ENCODE results near the gene FHAD1. TPM values are rescaled to one million over a fixed set of nuclear protein-coding genes. Genes with fewer than 3 reads are reported as not detected.
"Not testable (repeated sequence)": the region's sequence is repeated elsewhere in the genome, so short reads cannot be mapped to it uniquely, and the experiment has no call there.

Gene FHAD1
- total RNA-seq, 8 experiments from 2014 or later: 0.38 to 3.1 (median 1.6) TPM

DNA sequence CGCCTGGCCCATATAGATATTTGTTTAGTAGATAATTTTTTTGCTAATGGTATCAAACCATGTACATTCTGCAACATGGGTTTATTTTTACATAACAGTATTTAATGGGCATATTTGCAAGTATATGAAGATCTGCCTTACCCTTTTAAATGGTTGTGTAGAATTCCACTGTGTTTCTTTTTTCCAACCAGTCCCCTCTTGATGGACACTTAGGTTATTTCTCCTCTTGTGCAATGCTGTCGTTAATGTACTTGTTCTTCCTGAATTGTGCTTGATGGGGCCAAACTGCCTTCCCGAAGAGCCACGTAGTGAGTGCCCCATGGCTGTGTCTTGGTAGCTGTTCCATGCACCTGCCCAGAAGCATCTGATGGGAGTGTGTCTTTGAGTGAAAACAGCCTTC lies 123.2 kb downstream of the FHAD1 start:
- H3K4me3 ChIP-seq: no peak overlapping the region
- peaks cover 19 to 20% of the 10 kb centered on the region in 2 donors for H3K4me1 ChIP-seq (replicated peaks in 1 of 2)
- in situ Hi-C loops (cut with MboI; ENCODE audit: low pct_unique_long_range_greater_than_20kb in 2 of 9, low sequenced_read_pairs in 9 of 9, unreplicated experiment in 9 of 9): no loop called here
- no peak for ATAC-seq (replicated peaks in 6 of 8)
- no peak overlapping the region for H3K27ac ChIP-seq
- WGBS, 10 experiments: 83 to 100% (median 92%) methylated on average over 1 to 4 of the region's 4 CpGs; no CpG with 5 or more reads in 2 of the 10 experiments

DNA sequence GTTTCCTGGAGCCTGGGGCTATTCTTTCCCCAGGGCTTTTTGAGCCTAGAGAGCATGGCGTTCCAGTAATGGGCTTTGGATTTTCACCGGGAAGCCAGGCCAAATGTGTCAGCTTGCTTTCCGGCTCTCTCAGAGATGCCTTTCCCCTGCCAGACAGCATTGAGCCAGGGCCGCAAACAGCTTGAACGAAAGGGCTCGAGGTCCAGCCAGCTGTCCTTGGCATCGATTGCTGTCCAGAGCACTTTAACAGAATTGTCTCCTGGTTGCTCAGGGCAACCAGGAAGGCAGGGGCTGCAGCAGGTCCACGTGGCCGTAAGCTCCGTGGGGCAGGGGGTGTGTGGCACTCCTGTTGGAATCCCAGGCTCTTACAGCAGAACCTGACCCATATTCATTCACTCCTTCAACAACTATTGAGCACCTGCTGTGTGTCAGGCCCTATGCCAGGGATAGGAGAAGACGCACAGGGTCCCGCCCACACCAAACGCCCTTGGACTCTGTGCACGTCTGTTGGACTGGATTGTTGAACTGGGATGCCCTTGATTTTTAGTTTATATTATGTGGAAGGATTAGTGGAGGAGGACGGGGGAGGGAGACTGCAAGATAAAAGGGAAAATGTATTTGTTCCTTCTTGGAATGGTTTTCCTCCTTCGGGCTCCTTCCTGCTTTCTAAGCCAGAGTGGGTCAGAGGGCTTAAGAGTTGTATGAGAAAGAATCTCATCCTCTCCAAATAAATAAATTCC lies 123.9 kb downstream of the FHAD1 start:
- peak in 5 of 8 experiments; percentile 19 to 81 (median 55) for ATAC-seq (replicated peaks in 6 of 8)
- peaks cover 17 to 20% of the 10 kb centered on the region in 2 donors for H3K4me1 ChIP-seq (replicated peaks in 1 of 2)
- 21 to 82% (median 70%) methylated on average over 3 to 13 of the region's 16 CpGs; no CpG with 5 or more reads in 4 of the 10 experiments for WGBS, 10 experiments
- H3K4me3 ChIP-seq: no peak overlapping the region
- in situ Hi-C loops (cut with MboI; ENCODE audit: low pct_unique_long_range_greater_than_20kb in 2 of 9, low sequenced_read_pairs in 9 of 9, unreplicated experiment in 9 of 9): no loop called here
- no peak overlapping the region for H3K27ac ChIP-seq

DNA sequence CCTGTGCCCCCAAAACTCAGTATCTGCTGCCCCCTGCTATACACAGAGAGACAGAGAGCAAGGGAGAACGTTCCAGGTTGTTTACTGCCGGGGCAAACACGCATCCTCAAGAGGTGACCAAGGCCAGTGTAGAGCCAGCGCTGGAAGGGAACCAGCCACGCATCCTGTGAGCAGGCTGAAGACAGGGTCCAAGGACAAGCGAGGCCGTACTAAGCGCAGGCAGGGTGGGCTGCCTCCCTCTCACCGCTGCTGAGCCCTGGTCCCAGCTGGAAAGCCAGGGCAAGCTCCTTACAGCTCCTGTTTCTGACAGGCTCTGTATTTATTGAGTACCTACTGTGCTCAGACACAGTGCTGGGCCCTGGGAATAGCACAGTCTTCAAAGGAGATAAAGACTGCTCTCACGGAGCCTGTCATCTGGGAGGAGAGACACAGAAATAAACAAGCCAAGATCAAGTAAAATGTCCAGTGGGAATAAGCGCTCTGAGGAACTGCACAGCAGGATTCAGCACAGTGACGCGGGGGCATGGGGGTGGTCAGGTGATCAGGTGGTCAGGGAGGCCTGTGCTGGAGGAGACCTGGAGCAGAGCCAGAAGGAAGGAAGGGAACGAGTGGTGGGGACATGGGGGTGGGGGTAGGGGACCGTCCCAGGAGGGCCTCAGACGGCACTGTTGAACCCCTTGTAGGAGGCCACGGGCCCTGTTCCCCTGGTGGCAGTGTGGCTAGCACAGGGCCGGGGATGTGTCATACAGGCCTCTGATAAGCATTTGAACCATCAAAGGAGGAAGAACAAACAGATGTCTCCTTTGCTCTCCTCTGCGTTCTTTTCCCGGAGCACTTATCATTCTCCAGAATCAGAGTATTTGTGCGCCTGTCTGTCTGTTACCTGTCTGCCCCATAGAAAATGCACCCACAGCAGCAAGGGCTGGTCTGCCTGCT lies 124.9 kb downstream of the FHAD1 start:
- in situ Hi-C loops (cut with MboI; ENCODE audit: low pct_unique_long_range_greater_than_20kb in 2 of 9, low sequenced_read_pairs in 9 of 9, unreplicated experiment in 9 of 9): no loop called here
- Histone ChIP-seq H3K4me1 (replicated peaks in 1 of 2) (peaks cover 17 to 20% of the 10 kb centered on the region in 2 donors), H3K27ac (peak overlapping the region in 1 of 2 donors; percentile 39), H3K4me3 (no peak overlapping the region)
- WGBS, 10 experiments: 78 to 100% (median 89%) methylated on average over 1 to 16 of the region's 21 CpGs; no CpG with 5 or more reads in 3 of the 10 experiments
- peak in 5 of 8 experiments; percentile 61 to 90 (median 90) for ATAC-seq (replicated peaks in 6 of 8)

DNA sequence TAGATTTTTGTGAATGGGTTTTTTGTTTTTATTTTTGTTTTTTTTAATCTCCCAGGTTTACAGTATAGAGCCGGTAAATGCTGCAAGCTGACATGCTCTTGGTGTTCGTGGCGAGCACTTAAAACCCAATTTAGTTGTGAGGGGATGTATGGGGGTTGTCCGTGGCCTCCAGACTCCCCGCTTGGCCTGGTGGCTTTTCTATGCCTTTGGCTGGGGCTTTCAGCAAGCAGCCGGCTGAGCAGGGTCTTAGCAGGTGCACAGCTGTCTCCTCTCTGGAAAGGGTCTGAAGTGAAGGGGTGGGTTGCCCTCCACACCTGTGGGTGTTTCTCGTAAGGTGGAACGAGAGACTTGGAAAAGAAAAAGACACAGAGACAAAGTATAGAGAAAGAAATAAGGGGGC lies 131.7 kb downstream of the FHAD1 start:
- in situ Hi-C loops (cut with MboI; ENCODE audit: low pct_unique_long_range_greater_than_20kb in 2 of 9, low sequenced_read_pairs in 9 of 9, unreplicated experiment in 9 of 9): no loop called here
- H3K27ac ChIP-seq: peak overlapping the region in 1 of 2 donors; percentile 56
- 14 to 100% (median 73%) methylated on average over 1 to 8 of the region's 8 CpGs for WGBS, 10 experiments
- H3K4me1 ChIP-seq (replicated peaks in 1 of 2): peaks cover 34 to 38% of the 10 kb centered on the region in 2 donors
- peak in 3 of 8 experiments; percentile 40 to 56 (median 53) for ATAC-seq (replicated peaks in 6 of 8)
- H3K4me3 ChIP-seq: no peak overlapping the region

DNA sequence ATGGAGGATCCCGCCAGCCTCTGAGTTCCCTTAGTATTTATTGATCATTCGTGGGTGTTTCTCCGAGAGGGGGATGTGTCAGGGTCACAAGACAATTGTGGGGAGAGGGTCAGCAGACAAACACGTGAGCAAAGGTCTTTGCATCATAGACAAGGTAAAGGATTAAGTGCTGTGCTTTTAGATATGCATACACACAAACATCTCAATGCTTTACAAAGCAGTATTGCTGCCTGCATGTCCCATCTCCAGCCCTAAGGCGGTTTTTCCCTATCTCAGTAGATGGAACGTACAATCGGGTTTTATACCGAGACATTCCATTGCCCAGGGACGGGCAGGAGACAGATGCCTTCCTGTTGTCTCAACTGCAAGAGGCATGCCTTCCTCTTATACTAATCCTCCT lies 132.1 kb downstream of the FHAD1 start:
- H3K4me1 ChIP-seq (replicated peaks in 1 of 2): peaks cover 38 to 42% of the 10 kb centered on the region in 2 donors
- H3K4me3 ChIP-seq; in situ Hi-C loops (cut with MboI; ENCODE audit: low pct_unique_long_range_greater_than_20kb in 2 of 9, low sequenced_read_pairs in 9 of 9, unreplicated experiment in 9 of 9); H3K27ac ChIP-seq: not testable (repeated sequence)
- 0 to 71% (median 50%) methylated on average over 1 to 2 of the region's 9 CpGs; no CpG with 5 or more reads in 7 of the 10 experiments for WGBS, 10 experiments
- ATAC-seq (replicated peaks in 6 of 8): peak in 1 of 8 experiments; percentile 6

DNA sequence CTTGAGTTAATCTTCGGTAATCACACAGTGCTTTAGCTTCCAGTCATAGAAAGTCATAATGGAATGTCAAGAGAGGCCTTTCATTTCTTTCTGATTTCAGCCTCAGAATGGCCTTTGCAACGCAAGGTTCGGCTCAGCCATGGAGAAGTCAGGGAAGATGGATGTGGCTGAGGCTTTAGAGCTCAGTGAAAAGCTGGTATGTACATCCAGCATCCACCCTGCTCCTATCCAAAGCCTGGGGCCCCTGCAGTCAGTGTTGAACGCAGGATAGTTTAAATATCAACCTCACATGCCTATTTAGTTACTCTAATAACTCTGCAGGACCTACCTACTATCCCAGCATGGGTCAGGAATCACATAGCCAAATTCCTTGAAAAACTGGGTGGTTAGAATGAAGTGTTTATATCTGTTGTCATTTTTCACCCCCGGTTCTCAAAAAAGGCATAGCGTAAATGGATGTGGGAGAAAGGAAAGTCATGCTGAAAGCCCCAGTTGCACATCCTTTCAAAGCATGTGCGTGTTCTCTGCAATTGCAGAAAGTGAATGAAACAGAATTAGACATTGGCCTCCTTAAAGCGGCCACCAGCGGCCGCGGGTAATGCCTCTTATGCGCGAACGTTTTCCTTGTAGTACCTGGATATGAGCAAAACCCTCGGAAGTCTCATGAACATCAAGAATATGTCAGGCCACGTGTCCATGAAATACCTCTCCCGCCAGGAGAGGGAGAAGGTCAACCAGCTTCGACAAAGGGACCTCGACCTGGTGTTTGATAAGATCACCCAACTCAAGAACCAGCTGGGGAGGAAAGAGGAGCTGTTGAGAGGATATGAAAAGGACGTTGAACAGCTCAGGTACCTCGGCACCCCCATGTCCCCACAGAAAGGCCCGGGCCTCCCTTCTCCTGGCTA lies 133.8 kb downstream of the FHAD1 start:
- peaks cover 50 to 54% of the 10 kb centered on the region in 2 donors for H3K4me1 ChIP-seq (replicated peaks in 1 of 2)
- WGBS, 10 experiments: 60 to 76% (median 69%) methylated on average over 3 to 22 of the region's 22 CpGs; no CpG with 5 or more reads in 1 of the 10 experiments
- in situ Hi-C loops (cut with MboI; ENCODE audit: low pct_unique_long_range_greater_than_20kb in 2 of 9, low sequenced_read_pairs in 9 of 9, unreplicated experiment in 9 of 9): no loop called here
- H3K27ac ChIP-seq: no peak overlapping the region
- H3K4me3 ChIP-seq: no peak overlapping the region
- ATAC-seq (replicated peaks in 6 of 8): peak in 2 of 8 experiments; percentile 13 to 28

DNA sequence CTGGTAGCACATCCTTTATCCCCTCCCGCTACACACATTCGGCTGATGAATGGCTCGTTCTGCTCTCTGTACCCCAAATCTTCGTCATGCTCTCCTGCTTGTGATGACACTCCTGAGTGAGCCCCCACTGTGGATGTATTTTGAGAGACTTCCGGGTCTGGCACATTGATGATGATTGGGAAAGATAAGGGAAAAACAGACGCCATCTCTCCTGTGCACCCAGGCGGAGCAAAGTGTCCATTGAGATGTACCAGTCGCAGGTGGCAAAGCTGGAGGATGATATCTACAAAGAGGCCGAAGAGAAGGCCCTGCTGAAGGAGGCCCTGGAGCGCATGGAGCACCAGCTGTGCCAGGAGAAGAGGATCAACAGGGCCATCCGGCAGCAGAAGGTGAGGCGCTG lies 134.8 kb downstream of the FHAD1 start:
- Histone ChIP-seq H3K4me3 (no peak overlapping the region), H3K4me1 (replicated peaks in 1 of 2) (peaks cover 60 to 63% of the 10 kb centered on the region in 2 donors), H3K27ac (no peak overlapping the region)
- 67 to 100% (median 95%) methylated on average over 1 to 11 of the region's 12 CpGs; no CpG with 5 or more reads in 3 of the 10 experiments for WGBS, 10 experiments
- ATAC-seq (replicated peaks in 6 of 8): no peak
- in situ Hi-C loops (cut with MboI; ENCODE audit: low pct_unique_long_range_greater_than_20kb in 2 of 9, low sequenced_read_pairs in 9 of 9, unreplicated experiment in 9 of 9): no loop called here

DNA sequence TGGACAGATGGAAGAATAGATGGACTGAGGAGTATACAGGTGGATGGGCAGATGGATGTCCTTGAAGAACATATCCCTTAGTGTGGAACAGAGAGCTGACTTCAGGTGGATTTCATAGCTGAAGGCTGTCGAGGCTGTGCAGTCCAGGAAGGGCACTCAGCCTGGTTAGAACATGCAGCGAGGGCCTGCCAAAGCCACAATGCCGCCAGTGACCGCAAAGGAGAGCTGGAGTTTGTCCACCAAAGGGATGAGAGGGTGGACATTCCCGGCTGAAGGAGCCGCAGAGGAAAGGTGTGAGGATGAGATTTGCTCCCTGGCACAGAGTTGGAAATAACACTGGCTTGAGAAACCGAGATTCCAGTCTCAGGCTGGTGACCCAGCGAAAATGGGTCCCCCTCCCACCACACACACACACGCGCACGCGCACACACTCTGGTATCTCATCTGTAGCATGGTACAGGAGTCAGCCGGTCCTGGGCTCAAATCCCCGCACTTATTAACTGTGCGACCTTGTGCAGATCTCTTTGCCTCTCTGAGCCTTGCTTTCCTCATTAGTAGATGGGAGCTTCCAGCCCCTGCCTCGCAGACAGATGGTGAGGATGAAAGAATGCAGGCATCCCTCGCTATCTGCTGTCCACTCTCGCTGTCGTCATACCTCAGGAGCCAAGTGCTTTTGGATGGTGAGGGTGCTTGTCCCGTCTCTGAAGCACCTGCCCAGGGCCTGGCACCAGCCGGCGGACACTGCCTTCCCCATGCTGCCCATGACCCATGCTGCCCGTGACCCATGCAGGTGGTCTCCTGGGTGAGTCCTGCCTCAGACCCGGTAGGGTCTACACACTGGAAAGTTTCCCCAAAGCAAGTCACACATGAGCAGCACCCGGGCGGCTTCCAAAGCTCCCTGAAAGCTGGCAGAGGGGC lies 135.8 kb downstream of the FHAD1 start:
- peaks cover 61 to 66% of the 10 kb centered on the region in 2 donors for H3K4me1 ChIP-seq (replicated peaks in 1 of 2)
- 83 to 97% (median 91%) methylated on average over 2 to 25 of the region's 26 CpGs; no CpG with 5 or more reads in 1 of the 10 experiments for WGBS, 10 experiments
- no peak for ATAC-seq (replicated peaks in 6 of 8)
- in situ Hi-C loops (cut with MboI; ENCODE audit: low pct_unique_long_range_greater_than_20kb in 2 of 9, low sequenced_read_pairs in 9 of 9, unreplicated experiment in 9 of 9): no loop called here
- no peak overlapping the region for H3K4me3 ChIP-seq
- H3K27ac ChIP-seq: no peak overlapping the region

DNA sequence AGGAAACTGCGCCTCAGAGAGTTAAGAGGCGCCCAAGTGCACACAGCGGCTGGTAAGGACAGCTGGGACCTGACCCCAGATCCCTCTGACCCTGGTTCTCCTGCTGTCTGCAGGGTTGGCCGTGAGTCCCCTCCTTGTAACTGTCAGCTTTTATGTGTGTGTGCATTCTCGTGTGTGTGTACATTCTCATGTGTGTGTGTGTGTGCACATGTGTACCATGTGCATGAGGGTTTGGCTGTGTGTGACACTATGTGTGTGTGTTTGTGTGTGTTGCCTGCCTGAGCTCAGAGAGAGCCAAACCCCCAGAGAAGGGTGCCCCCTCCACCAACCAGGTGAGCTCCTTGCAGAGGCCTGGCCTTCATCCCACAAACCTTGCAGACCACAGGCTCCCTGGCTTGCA lies 136.8 kb downstream of the FHAD1 start:
- WGBS, 10 experiments: 60 to 100% (median 82%) methylated on average over 1 to 4 of the region's 5 CpGs; no CpG with 5 or more reads in 4 of the 10 experiments
- H3K4me3 ChIP-seq: no peak overlapping the region
- ATAC-seq (replicated peaks in 6 of 8): peak in 1 of 8 experiments; percentile 0
- peaks cover 52 to 56% of the 10 kb centered on the region in 2 donors for H3K4me1 ChIP-seq (replicated peaks in 1 of 2)
- H3K27ac ChIP-seq: peak overlapping the region in 1 of 2 donors; percentile 9
- in situ Hi-C loops (cut with MboI; ENCODE audit: low pct_unique_long_range_greater_than_20kb in 2 of 9, low sequenced_read_pairs in 9 of 9, unreplicated experiment in 9 of 9): no loop called here

DNA sequence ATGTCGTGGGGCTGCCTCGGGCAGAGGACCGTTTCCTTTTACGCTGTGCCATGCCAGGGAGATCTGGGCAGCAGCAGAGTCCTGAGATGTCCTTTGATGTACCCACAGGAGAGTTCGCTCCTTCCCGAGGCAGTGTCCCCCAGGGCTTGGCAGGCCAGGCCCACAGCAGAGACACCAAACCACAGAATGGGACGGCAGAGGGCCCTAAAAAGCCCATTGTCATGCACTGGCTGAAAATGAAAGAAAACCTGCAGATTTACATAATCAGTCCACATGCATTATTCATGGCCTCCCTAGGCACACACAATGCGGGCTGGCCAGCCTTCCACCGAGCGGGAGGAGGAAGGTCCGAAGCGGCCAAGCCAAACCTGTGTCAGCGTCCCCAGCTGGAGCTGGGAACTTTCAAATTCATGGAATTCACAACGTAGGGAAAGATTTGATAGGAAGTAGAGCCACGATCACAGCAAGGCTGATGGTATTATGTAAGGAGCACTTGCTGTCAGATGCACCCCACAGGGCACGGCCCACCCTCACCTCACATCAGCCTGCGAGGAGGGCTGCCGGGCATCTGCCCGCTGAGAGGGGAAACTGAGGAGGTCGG lies 137.4 kb downstream of the FHAD1 start:
- H3K4me3 ChIP-seq: no peak overlapping the region
- peaks cover 46 to 51% of the 10 kb centered on the region in 2 donors for H3K4me1 ChIP-seq (replicated peaks in 1 of 2)
- in situ Hi-C loops (cut with MboI; ENCODE audit: low pct_unique_long_range_greater_than_20kb in 2 of 9, low sequenced_read_pairs in 9 of 9, unreplicated experiment in 9 of 9): no loop called here
- 5 to 69% (median 15%) methylated on average over 3 to 14 of the region's 20 CpGs; no CpG with 5 or more reads in 2 of the 10 experiments for WGBS, 10 experiments
- H3K27ac ChIP-seq: peak overlapping the region in 1 of 2 donors; percentile 9
- ATAC-seq (replicated peaks in 6 of 8): peak; percentile 77 to 97 (median 89)

DNA sequence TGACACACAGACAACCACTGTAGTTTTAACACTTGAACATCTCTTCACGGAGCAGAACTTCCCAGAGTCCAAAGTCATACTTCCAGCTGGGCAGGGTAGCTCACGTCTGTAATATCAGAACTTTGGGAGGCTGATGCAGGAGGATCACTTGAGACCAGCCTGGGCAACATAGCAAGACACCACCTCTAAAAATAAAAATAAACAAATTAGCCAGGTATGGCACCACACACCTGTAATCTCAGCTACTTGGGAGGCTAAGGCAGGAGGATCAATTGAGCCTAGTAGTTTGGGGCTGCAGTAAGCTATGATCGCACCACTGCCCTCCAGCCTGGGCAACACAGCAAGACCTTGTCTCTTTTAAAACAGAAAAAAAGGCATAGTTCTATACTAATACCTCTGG lies 138.4 kb downstream of the FHAD1 start:
- 67 to 100% (median 80%) methylated on average over 1 to 3 of the region's 3 CpGs; no CpG with 5 or more reads in 5 of the 10 experiments for WGBS, 10 experiments
- no peak overlapping the region for H3K4me3 ChIP-seq

More for the DNA sequence above, 138.4 kb downstream of the FHAD1 start:
- in situ Hi-C loops (cut with MboI; ENCODE audit: low pct_unique_long_range_greater_than_20kb in 2 of 9, low sequenced_read_pairs in 9 of 9, unreplicated experiment in 9 of 9): no loop called here
- peaks cover 35 to 41% of the 10 kb centered on the region in 2 donors for H3K4me1 ChIP-seq (replicated peaks in 1 of 2)
- ATAC-seq (replicated peaks in 6 of 8): no peak
- no peak overlapping the region for H3K27ac ChIP-seq
